HepG2 (cell line): ENCODE results near the gene RGS2. TPM values are rescaled to one million over a fixed set of nuclear protein-coding genes. Genes with fewer than 3 reads are reported as not detected.

Experiments
- ATAC-seq: fragments of 200-7000 bp; cut with Tn5 transposase; 3 replicates; pipeline ENCODE4 v1.9.1; 2020; ENCODE audit warnings: mild to moderate bottlenecking, moderate library complexity
- BruUV-seq: library from RNA; stranded (reverse); fragments of 400-500 nt; replicated peaks from 2 replicates; lab custom pipeline; 2021; lab: Mats Ljungman, UMichigan
- CTCF ChIA-PET: fragments of 300-600 bp; formaldehyde crosslinking; extraction: SDS; loops from one replicate; lab custom pipeline; 2021; ENCODE audit warnings: low total read pairs, inconsistent platforms, low intra/inter-chr PET ratio; lab: Yijun Ruan, JAX
- POLR2A ChIA-PET: fragments of 350-600 bp; sonication (Branson Sonifier 250); formaldehyde crosslinking; loops from one replicate; lab custom pipeline; 2020; ENCODE audit warnings: antibody characterized with exemption, inconsistent platforms; lab: Yijun Ruan, JAX
- DNase-seq: peaks from one replicate; pipeline ENCODE4 v3.0.0-alpha.2; 2015; ENCODE audit warnings: low spot score
- FAIRE-seq: peaks from 3 replicates; lab custom pipeline; 2011; peaks lifted over from hg19 to GRCh38; lab: Jason Lieb, UNC
- H2AFZ ChIP-seq: one replicate; pipeline ENCODE4 v1.6.1; 2011; ENCODE audit warnings: low read length, inconsistent platforms
- H3K27ac ChIP-seq: fragments of 300-600 bp; 3 replicates; pipeline ENCODE4 v1.8.0; 2011; ENCODE audit warnings: mixed run types, mild to moderate bottlenecking, mixed read lengths, low read length, inconsistent platforms; ENCODE audit not compliant: insufficient read depth; ENCODE audit errors: extremely low read length
- H3K27me3 ChIP-seq, 2 experiments: fragments of 200-600 bp in 1 of 2; 2 replicates in 1 of 2; 3 replicates in 1 of 2; pipeline versions ENCODE4 v1.6.0 to v1.8.0; 2011; ENCODE audit warnings: low read length in 2 of 2, mild to moderate bottlenecking in 2 of 2, moderate library complexity in 2 of 2, inconsistent platforms in 1 of 2; ENCODE audit not compliant: insufficient read depth in 2 of 2, control insufficient read depth in 1 of 2
- H3K36me3 ChIP-seq, 2 experiments: fragments of 200-600 bp in 1 of 2; replicated peaks in 1 of 2; 2 replicates in 1 of 2; 3 replicates in 1 of 2; pipeline versions ENCODE4 v1.5.1 to v1.8.0; 2011; ENCODE audit warnings: low read length in 2 of 2, inconsistent platforms in 1 of 2; ENCODE audit not compliant: insufficient read depth in 2 of 2, control insufficient read depth in 1 of 2
- H3K4me1 ChIP-seq: 2 replicates; pipeline ENCODE4 v1.5.1; 2012; ENCODE audit warnings: low read length, inconsistent platforms; ENCODE audit not compliant: insufficient read depth
- H3K4me2 ChIP-seq: 2 replicates; pipeline ENCODE4 v1.6.0; 2011; ENCODE audit warnings: low read depth, low read length, inconsistent platforms
- H3K4me3 ChIP-seq, 3 experiments: fragments of 200-600 bp in 1 of 3; sonication (generic), shearing (Covaris generic) in 1 of 3; replicated peaks in 1 of 3; 2 replicates each; pipeline ENCODE4 v1.5.1; 2011 to 2016; ENCODE audit warnings: low read length in 3 of 3, inconsistent platforms in 2 of 3, low read depth in 2 of 3, mild to moderate bottlenecking in 2 of 3, control low read depth in 1 of 3, mixed read lengths in 1 of 3; ENCODE audit not compliant: insufficient read depth in 1 of 3
- H3K79me2 ChIP-seq: one replicate; pipeline ENCODE4 v1.6.1; 2011; ENCODE audit warnings: low read length, inconsistent platforms; ENCODE audit not compliant: insufficient read depth
- H3K9ac ChIP-seq: 2 replicates; pipeline ENCODE4 v1.6.0; 2011; ENCODE audit warnings: mild to moderate bottlenecking, low read depth, low read length, inconsistent platforms; ENCODE audit not compliant: insufficient read depth
- H3K9me3 ChIP-seq: 2 replicates; pipeline ENCODE4 v1.5.1; 2012; ENCODE audit warnings: mild to moderate bottlenecking, low read length
- H4K20me1 ChIP-seq: 2 replicates; pipeline ENCODE4 v1.6.0; 2011; ENCODE audit warnings: inconsistent platforms, mild to moderate bottlenecking, low read length, moderate library complexity; ENCODE audit not compliant: insufficient read depth
- DNMT3B ChIP-seq: conservative IDR thresholded peaks from 2 replicates; pipeline ENCODE4 v1.6.1; 2016; ENCODE audit warnings: missing biosample characterization, control low read depth
- KDM5A ChIP-seq: fragments of 200-600 bp; sonication (generic); IDR thresholded peaks from 2 replicates; pipeline ENCODE4 v1.7.0; 2018; ENCODE audit warnings: antibody characterized with exemption, mild to moderate bottlenecking, low read length, borderline replicate concordance
- NRL ChIP-seq: sonication (generic); formaldehyde crosslinking; IDR thresholded peaks from 2 replicates; pipeline ENCODE4 v1.5.0; 2020; ENCODE audit warnings: missing genetic modification reagents, mild to moderate bottlenecking, moderate library complexity, borderline replicate concordance
- SNRNP70 ChIP-seq: fragments of 200-400 bp; formaldehyde crosslinking; IDR thresholded peaks from 2 replicates; pipeline ENCODE4 v1.6.1; 2017; ENCODE audit warnings: mild to moderate bottlenecking, low read depth, low read length, moderate library complexity
- WIZ ChIP-seq: sonication (generic); formaldehyde crosslinking; IDR thresholded peaks from 2 replicates; pipeline ENCODE4 v1.5.1; 2020; ENCODE audit warnings: mild to moderate bottlenecking, missing genetic modification reagents
- ZBTB8A ChIP-seq: sonication (generic); formaldehyde crosslinking; IDR thresholded peaks from 2 replicates; pipeline ENCODE4 v1.4.0; 2020; ENCODE audit warnings: mild to moderate bottlenecking, low read depth, missing genetic modification reagents, borderline replicate concordance
- ZNF292 ChIP-seq: sonication (generic); formaldehyde crosslinking; IDR thresholded peaks from 2 replicates; pipeline ENCODE4 v1.8.1; 2022; ENCODE audit warnings: mild to moderate bottlenecking, low read depth, missing genetic modification reagents, borderline replicate concordance
- ZNF496 ChIP-seq: sonication (generic); formaldehyde crosslinking; IDR thresholded peaks from 2 replicates; pipeline ENCODE4 v1.8.1; 2023; ENCODE audit warnings: mild to moderate bottlenecking, moderate library complexity, missing genetic modification reagents; ENCODE audit not compliant: insufficient replicate concordance
- WGBS: methylation state at CpG from one replicate; pipeline ENCODE4 v1.1.6; 2017; ENCODE audit warnings: low lambda C conversion rate; 5-methylcytosine and 5-hydroxymethylcytosine counted together
- in situ Hi-C: cut with HindIII; loops from 2 replicates; pipeline ENCODE4 v1.10.0; 2017; ENCODE audit warnings: low pct_unique_long_range_greater_than_20kb; ENCODE audit not compliant: extremely low pct_ligation_motif_present
- intact Hi-C: fragments of 100-400 bp; cut with micrococcal nuclease; formaldehyde crosslinking; loops from one replicate; pipeline ENCODE4 v1.10.0; 2022; ENCODE audit not compliant: unreplicated experiment
- polyA plus RNA-seq, 8 experiments: library from polyadenylated mRNA; depleted of rRNA in 3 of 8; stranded (reverse) in 7 of 8; unstranded in 1 of 8; fragments of >200 nt; fragmentation: Illumina TruSeq in 4 of 8; extraction: Trizol in 4 of 8; gene quantifications; 2 replicates each; pipeline versions ENCODE4 v1.2.1 to v1.2.3, GENCODE V29; 2011 to 2016; ENCODE audit warnings: low read depth in 4 of 8, missing spikeins in 1 of 8, mixed read lengths in 1 of 8; ENCODE audit not compliant: insufficient read depth in 1 of 8
- total RNA-seq, 5 experiments: library from RNA; depleted of rRNA; stranded (reverse); fragments of >200 nt; fragmentation: Illumina TruSeq; extraction: Trizol; gene quantifications; 2 replicates each; pipeline ENCODE4 v1.2.3, GENCODE V29; 2016; ENCODE audit warnings: low read depth in 1 of 5

The RGS2 gene
- total and polyA plus RNA-seq, 2 of the 13 experiments (the other 11 are each of a cell fraction or from before 2014, with no cell fraction given), result 0.64 to 1.4 TPM

- no peak for TF ChIP-seq SNRNP70
Observed at GRCh38 chr1:192792628-192793027, 16.2 kb upstream of the RGS2 start (continued).

GRCh38 chr1:192793983-192794767 lies 14.7 kb upstream of the RGS2 start:
- TF ChIP-seq ZBTB8A (CRISPR knock-in tag), result no peak
- no peak for TF ChIP-seq DNMT3B (CRISPR knock-in tag)
- TF ChIP-seq WIZ (CRISPR knock-in tag), result no peak
- TF ChIP-seq KDM5A, result no peak
- no peak for TF ChIP-seq ZNF496 (CRISPR knock-in tag)
- no peak for TF ChIP-seq NRL (CRISPR knock-in tag)
- TF ChIP-seq ZNF292 (CRISPR knock-in tag), result no peak
- Histone ChIP-seq H3K4me3 (no peak overlapping the region), H4K20me1 (no peaks in the 10 kb centered on the region), H3K36me3 (no peaks in the 10 kb centered on the region), H3K27ac (no peak overlapping the region), H3K9ac (no peak overlapping the region), H3K4me2 (no peak overlapping the region), H3K27me3 (no peaks in the 10 kb centered on the region), H3K9me3 (no peaks in the 10 kb centered on the region), H3K79me2 (no peaks in the 10 kb centered on the region), H3K4me1 (no peaks in the 10 kb centered on the region), H2AFZ (no peak overlapping the region)
- BruUV-seq, result no TSS peak
- no peak for DNase-seq
- in situ Hi-C loops (no loop called here), intact Hi-C loops (no loop called here)
- POLR2A ChIA-PET, result no interaction called here
- no peak for ATAC-seq
- WGBS, result 6% methylated on average over 2 of the region's 2 CpGs
- CTCF ChIA-PET, result no interaction called here
- no peak for FAIRE-seq
